C4-2B (cell line): ENCODE data around the gene CTR9.
"Not testable (repeated sequence)": the region's sequence is repeated elsewhere in the genome, so short reads cannot be mapped to it uniquely, and the experiment has no call there.

Experiments
- H3K27ac ChIP-seq: fragments of 450-650 bp; 2 replicates; pipeline ENCODE4 v1.5.1; 2017
- ZFX ChIP-seq: fragments of 450-650 bp; IDR thresholded peaks from 2 replicates; pipeline ENCODE4 v1.6.1; 2017
- TF ChIP-seq, protein P1 (sequence below): fragments of 450-650 bp; conservative IDR thresholded peaks from 2 replicates; pipeline ENCODE4 v1.5.1; 2017; ENCODE audit warnings: mild to moderate bottlenecking

Gene CTR9

DNA sequence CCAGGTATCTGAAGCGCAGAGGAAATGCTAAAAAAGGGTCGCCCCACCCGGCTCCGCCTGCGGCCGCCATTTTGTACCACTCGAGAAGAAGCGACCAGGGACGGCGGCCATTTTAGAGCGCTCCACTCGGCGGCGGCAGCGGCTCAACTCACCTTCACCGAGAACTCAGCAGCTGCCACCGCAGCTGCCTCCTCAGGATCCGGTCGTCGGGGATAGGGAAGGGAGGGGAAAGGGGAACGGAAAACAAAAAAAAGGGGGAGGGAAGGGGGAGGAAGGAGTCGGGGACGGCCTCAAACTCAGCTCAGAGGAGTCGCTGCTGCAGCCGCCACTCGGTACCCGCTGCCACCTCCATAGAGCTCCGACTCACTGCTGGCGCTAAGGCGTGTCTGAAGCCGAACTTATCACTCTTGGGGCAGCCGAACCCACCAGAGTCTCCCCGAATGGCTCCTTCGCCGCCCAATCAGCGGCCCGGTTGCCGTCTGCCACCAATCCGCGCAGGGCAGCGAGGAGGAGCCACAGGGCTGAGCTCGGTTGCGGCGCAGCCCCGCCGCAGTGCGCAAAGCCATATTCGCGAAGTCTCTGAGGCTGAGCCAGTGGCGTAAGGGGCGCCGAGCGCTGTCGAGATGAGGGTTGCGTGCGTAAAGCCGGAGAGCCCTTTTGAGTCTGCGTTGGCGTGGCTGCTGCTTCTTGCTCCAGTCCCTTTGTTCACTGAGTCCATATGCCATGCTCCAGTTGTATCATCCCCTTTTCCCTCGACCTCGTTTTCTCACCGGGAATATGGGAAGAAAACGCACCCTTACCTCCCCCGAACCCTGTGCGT, 57.7 kb downstream of the CTR9 start, which contains the start of gene EIF4G2:
EIF4G2 (minus strand) TSS at position 374 of the 820 bp plus-strand sequence.
- H3K27ac ChIP-seq: peak within 1 kb of the TSS; percentile 100
- TF ChIP-seq, protein P1, sequence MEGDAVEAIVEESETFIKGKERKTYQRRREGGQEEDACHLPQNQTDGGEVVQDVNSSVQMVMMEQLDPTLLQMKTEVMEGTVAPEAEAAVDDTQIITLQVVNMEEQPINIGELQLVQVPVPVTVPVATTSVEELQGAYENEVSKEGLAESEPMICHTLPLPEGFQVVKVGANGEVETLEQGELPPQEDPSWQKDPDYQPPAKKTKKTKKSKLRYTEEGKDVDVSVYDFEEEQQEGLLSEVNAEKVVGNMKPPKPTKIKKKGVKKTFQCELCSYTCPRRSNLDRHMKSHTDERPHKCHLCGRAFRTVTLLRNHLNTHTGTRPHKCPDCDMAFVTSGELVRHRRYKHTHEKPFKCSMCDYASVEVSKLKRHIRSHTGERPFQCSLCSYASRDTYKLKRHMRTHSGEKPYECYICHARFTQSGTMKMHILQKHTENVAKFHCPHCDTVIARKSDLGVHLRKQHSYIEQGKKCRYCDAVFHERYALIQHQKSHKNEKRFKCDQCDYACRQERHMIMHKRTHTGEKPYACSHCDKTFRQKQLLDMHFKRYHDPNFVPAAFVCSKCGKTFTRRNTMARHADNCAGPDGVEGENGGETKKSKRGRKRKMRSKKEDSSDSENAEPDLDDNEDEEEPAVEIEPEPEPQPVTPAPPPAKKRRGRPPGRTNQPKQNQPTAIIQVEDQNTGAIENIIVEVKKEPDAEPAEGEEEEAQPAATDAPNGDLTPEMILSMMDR: no peak
- no peak for TF ChIP-seq ZFX

DNA sequence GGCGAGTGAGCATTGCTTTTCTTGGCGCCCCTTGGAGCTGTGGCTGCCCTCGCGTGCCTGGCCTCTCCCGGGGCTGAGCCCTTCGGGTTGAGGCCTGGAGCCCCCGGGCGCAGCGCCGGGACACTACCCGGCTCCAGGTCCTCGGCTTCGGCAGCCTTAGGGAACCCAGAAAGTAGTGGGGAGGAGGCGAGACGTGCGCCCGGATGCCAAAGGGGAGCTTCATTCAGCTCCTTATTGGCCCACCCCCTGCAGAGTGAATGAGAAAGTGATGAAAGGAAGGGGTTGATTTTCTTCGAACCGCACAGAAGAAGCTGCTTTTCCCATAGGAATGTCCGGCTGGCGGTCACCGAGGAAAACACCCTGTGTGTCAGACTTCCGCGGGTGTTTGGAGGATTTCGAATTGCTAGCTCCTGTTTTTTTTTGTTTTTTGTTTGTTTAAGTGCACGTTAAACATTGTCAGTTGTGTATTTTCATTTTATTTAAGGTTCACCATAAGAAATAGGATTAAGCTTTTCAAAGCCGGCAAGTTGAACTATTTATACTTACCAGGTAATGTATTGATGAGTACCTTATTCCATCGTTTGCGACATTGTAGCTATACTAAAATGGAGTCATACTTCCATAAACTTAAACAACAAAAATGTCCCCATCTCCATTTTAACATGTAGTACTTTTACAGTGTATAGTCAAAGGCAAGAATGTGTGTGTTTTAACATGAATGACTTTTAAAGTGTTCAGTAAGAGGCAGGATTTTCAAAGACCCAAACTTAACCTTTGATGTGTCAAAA, 58.5 kb downstream of the CTR9 start:
- H3K27ac ChIP-seq: peak overlapping the region; percentile 100
- TF ChIP-seq, protein P1: no peak
- peak; percentile 75; the same call in 1 of the 2 replicates for TF ChIP-seq ZFX

DNA sequence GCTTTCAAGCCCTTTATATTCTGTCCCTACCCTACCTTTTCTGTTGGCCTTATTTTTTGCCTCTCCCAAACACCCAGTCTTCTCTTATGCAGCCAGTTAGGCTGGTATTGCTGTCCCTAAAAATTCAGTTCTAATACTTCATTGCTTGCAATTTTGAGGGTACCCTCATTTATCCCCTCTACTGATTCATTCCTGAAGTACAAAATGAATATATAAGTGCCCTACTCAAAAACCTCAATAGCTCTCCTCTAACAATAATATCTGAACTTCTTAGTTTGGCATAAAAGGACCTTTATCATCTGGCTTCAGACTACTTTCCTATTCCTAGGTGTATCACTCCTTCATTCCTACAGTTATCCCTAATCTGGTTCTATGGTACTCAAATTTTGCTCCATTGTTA, 62.9 kb downstream of the CTR9 start:
- TF ChIP-seq, protein P1: no peak
- TF ChIP-seq ZFX: no peak
- no peak overlapping the region for H3K27ac ChIP-seq

DNA sequence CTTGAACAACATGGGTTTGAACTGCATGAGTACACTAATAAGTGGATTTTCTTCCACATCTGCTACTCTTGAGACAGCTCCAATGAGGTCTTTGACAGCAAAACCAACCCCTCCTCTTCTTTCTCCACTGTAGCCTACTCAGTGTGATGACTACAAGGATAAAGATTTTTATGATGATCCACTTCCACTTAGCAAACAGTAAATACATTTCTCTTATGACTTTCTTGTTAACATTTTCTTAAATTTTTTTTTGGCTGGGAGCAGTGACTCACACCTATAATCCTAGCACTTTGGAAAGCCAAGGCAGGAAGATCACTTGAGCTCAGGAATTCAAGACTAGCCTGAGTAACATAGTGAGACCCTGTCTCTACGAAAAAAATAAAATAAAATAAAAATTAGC, 67.5 kb downstream of the CTR9 start:
- TF ChIP-seq, protein P1: no peak
- no peak for TF ChIP-seq ZFX
- H3K27ac ChIP-seq: no peak overlapping the region

DNA sequence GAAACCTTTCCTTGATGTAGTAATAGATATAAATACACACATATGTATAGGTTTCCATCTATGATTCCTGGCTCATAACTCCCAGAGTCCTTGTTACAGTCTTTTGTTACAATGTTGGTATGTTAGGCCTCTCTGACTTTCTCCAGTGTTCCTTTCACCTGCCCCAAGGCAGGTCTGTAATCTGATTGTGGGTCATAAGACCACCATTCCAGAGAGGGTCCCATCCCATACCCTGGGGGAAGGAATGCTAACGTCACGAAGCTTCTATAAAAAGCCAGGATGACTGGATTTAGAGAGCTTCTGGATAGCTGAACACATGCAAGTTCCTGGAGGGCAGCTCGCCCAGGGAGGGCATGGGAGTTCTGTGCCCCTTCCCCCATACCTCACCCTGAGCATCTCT, 71.4 kb downstream of the CTR9 start:
- H3K27ac ChIP-seq: not testable (repeated sequence)

DNA sequence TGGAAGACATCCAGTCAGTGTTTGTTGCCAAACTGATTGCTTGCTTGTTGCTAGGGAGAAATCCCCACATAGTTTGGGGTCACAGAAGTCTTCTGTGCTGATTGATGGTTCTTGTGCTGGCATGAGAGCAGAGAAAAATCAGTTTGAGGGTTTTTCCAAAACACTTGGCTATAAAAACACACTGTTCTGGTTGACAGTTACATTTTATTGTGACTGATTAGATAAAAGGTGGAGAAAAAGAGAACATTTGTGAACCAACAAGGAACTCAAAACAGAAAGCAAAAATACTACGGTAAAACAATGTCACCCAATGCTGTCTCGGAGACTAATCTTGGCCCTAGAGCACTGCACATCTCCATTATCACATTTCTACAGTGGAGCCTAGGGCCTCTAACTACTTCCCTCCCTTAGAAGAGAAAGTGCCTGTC, 72.1 kb downstream of the CTR9 start:
- no peak for TF ChIP-seq ZFX
- TF ChIP-seq, protein P1: no peak

DNA sequence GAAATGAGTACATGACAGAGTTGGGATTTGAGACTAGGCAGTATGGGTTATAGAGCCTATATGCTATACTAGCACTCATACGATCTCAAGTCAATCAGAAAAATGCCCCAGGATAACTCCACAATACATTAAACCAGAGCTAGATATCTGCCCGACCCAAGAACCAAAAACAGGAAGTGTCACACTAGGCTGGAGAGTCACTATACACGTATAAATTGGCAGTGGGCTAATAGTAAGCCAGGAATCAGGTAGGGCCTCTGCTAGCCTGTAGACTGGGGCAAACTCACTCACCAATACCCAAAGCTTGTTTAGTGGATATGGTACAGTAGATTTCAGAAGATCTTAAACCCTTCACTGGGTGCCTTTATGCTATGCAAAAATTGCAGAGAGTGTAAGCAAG, 73.8 kb downstream of the CTR9 start:
- no peak overlapping the region for H3K27ac ChIP-seq
- TF ChIP-seq, protein P1: no peak
- TF ChIP-seq ZFX: no peak

More for the DNA sequence above, 72.1 kb downstream of the CTR9 start:
- no peak overlapping the region for H3K27ac ChIP-seq
